SK-N-SH treated with all-trans-retinoic acid at 6 μM for 48 hours (cell line): ENCODE measurements around the gene LLGL2.

Experiments used
- ESRRG ChIP-seq: fragments of 250-450 bp; sonication (Bioruptor Pico); IDR thresholded peaks from 2 replicates; pipeline ENCODE4 v1.6.1; 2021; ENCODE audit warnings: mild to moderate bottlenecking
- RARB ChIP-seq: fragments of 250-450 bp; sonication (Bioruptor Pico); IDR thresholded peaks from 2 replicates; pipeline ENCODE4 v1.8.0; 2021; ENCODE audit warnings: mild to moderate bottlenecking, moderate library complexity

DNA sequence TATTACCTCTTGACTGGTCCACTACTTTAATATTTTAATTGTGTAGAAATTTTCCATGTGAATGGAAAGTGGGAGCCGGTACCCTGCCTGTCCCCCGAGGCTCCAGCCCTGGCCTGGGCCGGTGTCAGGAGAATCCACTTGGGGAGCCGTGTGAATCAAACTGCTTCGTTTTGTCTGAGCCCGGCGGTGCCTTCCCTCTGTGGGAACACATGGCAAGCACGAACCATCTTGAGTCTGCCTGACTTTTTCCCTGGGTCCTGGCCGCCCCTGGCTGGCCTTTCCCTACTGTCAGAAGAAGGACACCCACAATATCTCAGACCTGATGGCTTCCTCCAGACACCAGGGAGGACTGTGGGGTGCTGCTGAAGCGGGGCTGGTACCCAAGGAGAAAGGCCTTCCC is 49.7 kb downstream of the LLGL2 start:
- no peak for TF ChIP-seq ESRRG
- TF ChIP-seq RARB = no peak
